GM12875 (cell line): ENCODE measurements around the gene METTL18.

Source experiments
- H3K4me3 ChIP-seq: one replicate; pipeline ENCODE4 v1.5.1; 2011; ENCODE audit warnings: low read depth, low read length, control low read depth
- TF ChIP-seq, protein P1 (sequence below): IDR thresholded peaks from 2 replicates; pipeline ENCODE4 v1.5.1; 2011; ENCODE audit warnings: low read depth, mild to moderate bottlenecking, control low read depth, inconsistent platforms, low read length, moderate library complexity, borderline replicate concordance; ENCODE audit not compliant: insufficient read depth

Gene METTL18

DNA sequence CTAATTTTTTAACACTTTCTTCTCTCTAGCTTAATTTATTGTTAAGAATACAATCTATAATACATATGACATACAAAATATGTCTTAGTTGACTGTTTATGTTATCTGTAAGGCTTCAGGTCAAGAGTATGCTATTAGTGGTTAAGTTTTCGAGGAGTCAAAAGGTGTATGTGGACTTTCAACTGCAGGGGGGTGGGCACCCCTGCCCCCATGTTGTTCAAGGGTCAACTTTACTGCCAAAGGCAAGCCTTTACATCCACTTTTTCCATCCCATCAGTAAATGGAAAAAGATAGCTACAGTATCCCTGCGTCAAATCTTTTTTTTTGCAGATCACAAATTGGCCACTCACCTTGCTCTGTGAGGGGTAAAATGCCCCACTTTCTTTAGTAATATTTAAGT, 6.3 kb downstream of the METTL18 start:
- TF ChIP-seq, protein P1, sequence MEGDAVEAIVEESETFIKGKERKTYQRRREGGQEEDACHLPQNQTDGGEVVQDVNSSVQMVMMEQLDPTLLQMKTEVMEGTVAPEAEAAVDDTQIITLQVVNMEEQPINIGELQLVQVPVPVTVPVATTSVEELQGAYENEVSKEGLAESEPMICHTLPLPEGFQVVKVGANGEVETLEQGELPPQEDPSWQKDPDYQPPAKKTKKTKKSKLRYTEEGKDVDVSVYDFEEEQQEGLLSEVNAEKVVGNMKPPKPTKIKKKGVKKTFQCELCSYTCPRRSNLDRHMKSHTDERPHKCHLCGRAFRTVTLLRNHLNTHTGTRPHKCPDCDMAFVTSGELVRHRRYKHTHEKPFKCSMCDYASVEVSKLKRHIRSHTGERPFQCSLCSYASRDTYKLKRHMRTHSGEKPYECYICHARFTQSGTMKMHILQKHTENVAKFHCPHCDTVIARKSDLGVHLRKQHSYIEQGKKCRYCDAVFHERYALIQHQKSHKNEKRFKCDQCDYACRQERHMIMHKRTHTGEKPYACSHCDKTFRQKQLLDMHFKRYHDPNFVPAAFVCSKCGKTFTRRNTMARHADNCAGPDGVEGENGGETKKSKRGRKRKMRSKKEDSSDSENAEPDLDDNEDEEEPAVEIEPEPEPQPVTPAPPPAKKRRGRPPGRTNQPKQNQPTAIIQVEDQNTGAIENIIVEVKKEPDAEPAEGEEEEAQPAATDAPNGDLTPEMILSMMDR = no peak
- H3K4me3 ChIP-seq = no peak overlapping the region

- TF ChIP-seq, protein P1 = no peak
- no peak overlapping the region for H3K4me3 ChIP-seq
These were observed 7.7 kb downstream of the METTL18 start for GRCh38 chr1:169786974-169787373.

- H3K4me3 ChIP-seq = no peak overlapping the region
- TF ChIP-seq, protein P1 = no peak
These were observed 9.4 kb downstream of the METTL18 start for GRCh38 chr1:169785267-169785666.

GRCh38 chr1:169784102-169784501, 10.6 kb downstream of the METTL18 start:
- no peak overlapping the region for H3K4me3 ChIP-seq
- TF ChIP-seq, protein P1 = no peak

GRCh38 chr1:169782596-169782995, 12.1 kb downstream of the METTL18 start:
- no peak overlapping the region for H3K4me3 ChIP-seq
- TF ChIP-seq, protein P1 = no peak

DNA sequence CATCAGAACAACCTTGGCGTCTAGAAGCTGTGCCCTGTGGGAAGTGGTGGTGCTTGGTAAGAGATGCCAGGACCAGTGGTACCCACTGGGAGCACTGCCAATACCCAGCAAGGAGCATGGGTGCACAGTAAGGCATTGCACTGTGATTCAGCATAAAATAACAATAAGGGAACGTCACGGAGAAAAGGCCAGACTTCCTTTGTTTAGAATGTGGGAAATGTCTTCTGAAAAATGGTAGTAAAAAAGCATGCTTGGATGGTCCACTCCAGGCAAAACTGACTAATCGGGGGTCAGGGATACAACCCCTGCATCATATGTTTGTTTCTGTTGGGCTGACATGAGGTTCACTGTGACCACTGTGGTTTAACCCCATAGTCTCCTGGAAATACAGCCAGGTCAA, 14.7 kb downstream of the METTL18 start:
- TF ChIP-seq, protein P1 = no peak
- no peak overlapping the region for H3K4me3 ChIP-seq

GRCh38 chr1:169779150-169779549, 15.6 kb downstream of the METTL18 start:
- TF ChIP-seq, protein P1 = no peak
- H3K4me3 ChIP-seq = no peak overlapping the region
